Ectodermal cell (in vitro differentiated cells): ENCODE measurements around the gene SFMBT2.
"Not testable (repeated sequence)": the region's sequence is repeated elsewhere in the genome, so short reads cannot be mapped to it uniquely, and the experiment has no call there.

Experiments used
- H3K27ac ChIP-seq: 2 replicates; pipeline ENCODE4 v1.7.0; 2013; ENCODE audit warnings: mild to moderate bottlenecking, low read depth, low read length; ENCODE audit not compliant: insufficient read depth, poor library complexity, severe bottlenecking
- H3K27me3 ChIP-seq: 2 replicates; pipeline ENCODE4 v1.7.0; 2013; ENCODE audit warnings: mild to moderate bottlenecking, low read length; ENCODE audit not compliant: insufficient read depth, control insufficient read depth, poor library complexity, severe bottlenecking
- H3K36me3 ChIP-seq: one replicate; pipeline ENCODE4 v1.7.0; 2013; ENCODE audit warnings: low read length; ENCODE audit not compliant: control insufficient read depth, insufficient read depth
- H3K4me1 ChIP-seq: one replicate; pipeline ENCODE4 v1.7.0; 2013; ENCODE audit warnings: low read length; ENCODE audit not compliant: control insufficient read depth, insufficient read depth
- H3K4me3 ChIP-seq: 2 replicates; pipeline ENCODE4 v1.7.0; 2013; ENCODE audit warnings: low read depth, low read length, control low read depth; ENCODE audit not compliant: insufficient read depth
- H3K9me3 ChIP-seq: 2 replicates; pipeline ENCODE4 v1.7.0; 2013; ENCODE audit warnings: mild to moderate bottlenecking, low read length, moderate library complexity; ENCODE audit not compliant: control insufficient read depth
- WGBS, 2 experiments: methylation state at CpG; one replicate each; pipeline ENCODE4 v1.1.7; 2013; ENCODE audit warnings: missing lambda C conversion rate in 2 of 2; 5-methylcytosine and 5-hydroxymethylcytosine counted together

Gene SFMBT2

GRCh38 chr10:7184116-7184515, 226.7 kb downstream of the SFMBT2 start:
- H3K9me3 ChIP-seq, H3K27ac ChIP-seq, H3K27me3 ChIP-seq, H3K4me3 ChIP-seq, H3K36me3 ChIP-seq, H3K4me1 ChIP-seq: not testable (repeated sequence)
- 84 to 90% methylated on average over 2 of the region's 2 CpGs for WGBS, 2 experiments

GRCh38 chr10:7182327-7182726, 228.5 kb downstream of the SFMBT2 start:
- H3K27me3 ChIP-seq, H3K4me1 ChIP-seq, H3K27ac ChIP-seq, H3K9me3 ChIP-seq, H3K4me3 ChIP-seq, H3K36me3 ChIP-seq: not testable (repeated sequence)
- no CpG with 5 or more reads among the region's 1 CpG for WGBS, 2 experiments

- Histone ChIP-seq H3K27ac (no peak overlapping the region), H3K4me1 (no peaks in the 10 kb centered on the region), H3K4me3 (no peak overlapping the region), H3K36me3 (no peaks in the 10 kb centered on the region), H3K27me3 (no peaks in the 10 kb centered on the region), H3K9me3 (no peaks in the 10 kb centered on the region)
- 100% methylated on average over 1 to 2 of the region's 2 CpGs for WGBS, 2 experiments
Observed at GRCh38 chr10:7181420-7181819, 229.4 kb downstream of the SFMBT2 start.

GRCh38 chr10:7179536-7179935, 231.3 kb downstream of the SFMBT2 start:
- peaks cover 3% of the 10 kb centered on the region for H3K36me3 ChIP-seq
- WGBS, 2 experiments, result 86 to 89% methylated on average over 11 to 12 of the region's 12 CpGs
- H3K27me3 ChIP-seq, result no peaks in the 10 kb centered on the region

GRCh38 chr10:7173948-7174347, 236.9 kb downstream of the SFMBT2 start:
- Histone ChIP-seq H3K4me3 (no peak overlapping the region), H3K27ac (no peak overlapping the region), H3K4me1 (no peaks in the 10 kb centered on the region), H3K9me3 (no peaks in the 10 kb centered on the region), H3K27me3 (no peaks in the 10 kb centered on the region), H3K36me3 (peaks cover 3% of the 10 kb centered on the region)
- WGBS, 2 experiments, result 95% methylated on average over 11 of the region's 11 CpGs

More at GRCh38 chr10:7179536-7179935, 231.3 kb downstream of the SFMBT2 start:
- Histone ChIP-seq H3K27ac (no peak overlapping the region), H3K4me1 (no peaks in the 10 kb centered on the region), H3K4me3 (no peak overlapping the region), H3K9me3 (no peaks in the 10 kb centered on the region)

GRCh38 chr10:7171825-7172224, 239.0 kb downstream of the SFMBT2 start:
- Histone ChIP-seq H3K4me3 (no peak overlapping the region), H3K27ac (no peak overlapping the region), H3K9me3 (no peaks in the 10 kb centered on the region), H3K36me3 (peaks cover 3% of the 10 kb centered on the region), H3K4me1 (no peaks in the 10 kb centered on the region), H3K27me3 (no peaks in the 10 kb centered on the region)
- WGBS, 2 experiments, result 94 to 96% methylated on average over 35 of the region's 35 CpGs

- Histone ChIP-seq H3K4me3 (no peak overlapping the region), H3K9me3 (no peaks in the 10 kb centered on the region), H3K27ac (no peak overlapping the region), H3K27me3 (no peaks in the 10 kb centered on the region), H3K4me1 (no peaks in the 10 kb centered on the region), H3K36me3 (peaks cover 3% of the 10 kb centered on the region)
- 94% methylated on average over 24 of the region's 24 CpGs for WGBS, 2 experiments
Observed at GRCh38 chr10:7170626-7171322, 240.1 kb downstream of the SFMBT2 start.

- no peaks in the 10 kb centered on the region for H3K36me3 ChIP-seq
- H3K4me1 ChIP-seq, result no peaks in the 10 kb centered on the region
- no peak overlapping the region for H3K27ac ChIP-seq
- H3K9me3 ChIP-seq, result no peaks in the 10 kb centered on the region
- WGBS, 2 experiments, result 96% methylated on average over 12 to 13 of the region's 13 CpGs
- no peaks in the 10 kb centered on the region for H3K27me3 ChIP-seq
- no peak overlapping the region for H3K4me3 ChIP-seq
Observed at GRCh38 chr10:7168414-7168813, 242.4 kb downstream of the SFMBT2 start.

GRCh38 chr10:7165500-7166177, 245.2 kb downstream of the SFMBT2 start:
- no peak overlapping the region for H3K4me3 ChIP-seq
- peaks cover 1% of the 10 kb centered on the region for H3K36me3 ChIP-seq
- no peaks in the 10 kb centered on the region for H3K9me3 ChIP-seq
- H3K27ac ChIP-seq, result no peak overlapping the region
- 94 to 95% methylated on average over 4 of the region's 4 CpGs for WGBS, 2 experiments
- H3K27me3 ChIP-seq, result no peaks in the 10 kb centered on the region
- no peaks in the 10 kb centered on the region for H3K4me1 ChIP-seq

GRCh38 chr10:7164955-7165354, 245.9 kb downstream of the SFMBT2 start:
- Histone ChIP-seq H3K27me3 (no peaks in the 10 kb centered on the region), H3K4me3 (no peak overlapping the region), H3K4me1 (no peaks in the 10 kb centered on the region), H3K9me3 (no peaks in the 10 kb centered on the region), H3K36me3 (peaks cover 7% of the 10 kb centered on the region), H3K27ac (no peak overlapping the region)
- WGBS, 2 experiments, result 93 to 99% methylated on average over 8 of the region's 8 CpGs
